IPS-18c (cell line): ENCODE results near the gene SRCIN1.

Source experiments
- H3K4me3 ChIP-seq: 2 replicates; pipeline ENCODE4 v1.7.0; 2013; ENCODE audit warnings: low read depth, mild to moderate bottlenecking, low read length, moderate library complexity; ENCODE audit not compliant: insufficient read depth
- H3K9me3 ChIP-seq: one replicate; pipeline ENCODE4 v1.6.1; 2013; ENCODE audit warnings: mild to moderate bottlenecking, low read length, moderate library complexity; ENCODE audit not compliant: control insufficient read depth, insufficient read depth

The SRCIN1 gene

GRCh38 chr17:38602956-38603785 lies 2.6 kb downstream of the SRCIN1 start:
- Histone ChIP-seq H3K4me3 (peak overlapping the region; percentile 43; the same call in 1 of the 2 replicates), H3K9me3 (no peaks in the 10 kb centered on the region)

- H3K9me3 ChIP-seq, result no peaks in the 10 kb centered on the region
- H3K4me3 ChIP-seq, result peak overlapping the region; percentile 43
Observed at GRCh38 chr17:38602453-38602852, 3.3 kb downstream of the SRCIN1 start.

- Histone ChIP-seq H3K4me3 (peak overlapping the region; percentile 43), H3K9me3 (no peaks in the 10 kb centered on the region)
Observed at GRCh38 chr17:38601539-38602351, 4.0 kb downstream of the SRCIN1 start.

- no peak overlapping the region for H3K4me3 ChIP-seq
Observed at GRCh38 chr17:38600906-38601305, 4.8 kb downstream of the SRCIN1 start.

GRCh38 chr17:38600416-38600815 lies 5.3 kb downstream of the SRCIN1 start:
- Histone ChIP-seq H3K4me3 (0 out of 2 replicates have a peak overlapping the region, but pooled peaks have one; percentile 9), H3K9me3 (no peaks in the 10 kb centered on the region)

More at GRCh38 chr17:38600906-38601305, 4.8 kb downstream of the SRCIN1 start:
- H3K9me3 ChIP-seq, result no peaks in the 10 kb centered on the region

GRCh38 chr17:38599398-38599856 lies 6.3 kb downstream of the SRCIN1 start:
- Histone ChIP-seq H3K9me3 (no peaks in the 10 kb centered on the region), H3K4me3 (no peak overlapping the region)

- no peak overlapping the region for H3K4me3 ChIP-seq
- H3K9me3 ChIP-seq, result no peaks in the 10 kb centered on the region
Observed at GRCh38 chr17:38598995-38599394, 6.8 kb downstream of the SRCIN1 start.

GRCh38 chr17:38598536-38598935 lies 7.2 kb downstream of the SRCIN1 start:
- H3K4me3 ChIP-seq, result 0 out of 2 replicates have a peak overlapping the region, but pooled peaks have one; percentile 15
- H3K9me3 ChIP-seq, result no peaks in the 10 kb centered on the region

GRCh38 chr17:38597375-38597774 lies 8.4 kb downstream of the SRCIN1 start:
- Histone ChIP-seq H3K9me3 (no peaks in the 10 kb centered on the region), H3K4me3 (no peak overlapping the region)

GRCh38 chr17:38596651-38597050 lies 9.1 kb downstream of the SRCIN1 start:
- Histone ChIP-seq H3K9me3 (no peaks in the 10 kb centered on the region), H3K4me3 (no peak overlapping the region)

- no peaks in the 10 kb centered on the region for H3K9me3 ChIP-seq
- H3K4me3 ChIP-seq, result no peak overlapping the region
Observed at GRCh38 chr17:38595892-38596291, 9.9 kb downstream of the SRCIN1 start.

- H3K9me3 ChIP-seq, result no peaks in the 10 kb centered on the region
- no peak overlapping the region for H3K4me3 ChIP-seq
Observed at GRCh38 chr17:38594152-38594551, 11.6 kb downstream of the SRCIN1 start.

- H3K9me3 ChIP-seq, result no peaks in the 10 kb centered on the region
Observed at GRCh38 chr17:38592487-38592886, 13.3 kb downstream of the SRCIN1 start.

GRCh38 chr17:38591759-38592241 lies 14.0 kb downstream of the SRCIN1 start:
- no peak overlapping the region for H3K4me3 ChIP-seq
- H3K9me3 ChIP-seq, result no peaks in the 10 kb centered on the region

More at GRCh38 chr17:38592487-38592886, 13.3 kb downstream of the SRCIN1 start:
- H3K4me3 ChIP-seq, result no peak overlapping the region

- Histone ChIP-seq H3K9me3 (no peaks in the 10 kb centered on the region), H3K4me3 (no peak overlapping the region)
Observed at GRCh38 chr17:38590988-38591758, 14.6 kb downstream of the SRCIN1 start.

GRCh38 chr17:38589462-38590114 lies 16.2 kb downstream of the SRCIN1 start:
- no peak overlapping the region for H3K4me3 ChIP-seq
- H3K9me3 ChIP-seq, result no peaks in the 10 kb centered on the region

- Histone ChIP-seq H3K4me3 (no peak overlapping the region), H3K9me3 (peaks cover 1% of the 10 kb centered on the region)
Observed at GRCh38 chr17:38588788-38589174, 17.0 kb downstream of the SRCIN1 start.
